GM12891 (cell line): ENCODE measurements around the gene POLA1.

ENCODE experiments used
- PAX5 ChIP-seq: IDR thresholded peaks from 2 replicates; pipeline ENCODE4 v1.6.1; 2011; ENCODE audit warnings: low read length, moderate library complexity, mild to moderate bottlenecking; ENCODE audit not compliant: insufficient read depth, severe bottlenecking
- POLR2A ChIP-seq: IDR thresholded peaks from 2 replicates; pipeline ENCODE4 v1.6.1; 2011; ENCODE audit warnings: low read depth, low read length, control low read depth
- POLR2AphosphoS5 ChIP-seq: IDR thresholded peaks from 2 replicates; pipeline ENCODE4 v1.6.1; 2011; ENCODE audit warnings: low read depth, low read length, control low read depth
- POU2F2 ChIP-seq: IDR thresholded peaks from 2 replicates; pipeline ENCODE4 v1.6.1; 2011; ENCODE audit warnings: low read depth, mild to moderate bottlenecking, control low read depth, low read length, moderate library complexity
- SPI1 ChIP-seq: IDR thresholded peaks from 2 replicates; pipeline ENCODE4 v1.6.1; 2011; ENCODE audit warnings: low read depth, low read length, control low read depth
- TAF1 ChIP-seq: IDR thresholded peaks from 2 replicates; pipeline ENCODE4 v1.6.1; 2011; ENCODE audit warnings: low read depth, low read length, control low read depth

GRCh38 chrX:24999511-24999910, 305.8 kb downstream of the POLA1 start:
- TF ChIP-seq TAF1 (no peak), PAX5 (no peak), POLR2AphosphoS5 (no peak), POLR2A (no peak), POU2F2 (no peak), SPI1 (no peak)
